ENCODE results near the gene MAGEA2B.

GRCh38 chrX:152735101-152735500 lies 20.7 kb downstream of the MAGEA2B start:
- TF ChIP-seq GATA3 (IDR thresholded peaks at IDR 0.05; ENCODE audit: low read depth, low read length) (no peak), GATA2 (IDR thresholded peaks at IDR 0.05; ENCODE audit: low read depth, low read length) (no peak)

All from SH-SY5Y (cell line).